HepG2 (cell line): ENCODE data around the gene SYNC. TPM values are rescaled to one million over a fixed set of nuclear protein-coding genes. Genes with fewer than 3 reads are reported as not detected.

Experiments used
- AKAP8 ChIP-seq: sonication (generic); formaldehyde crosslinking; IDR thresholded peaks from 2 replicates; pipeline ENCODE4 v1.5.1; 2020; ENCODE audit warnings: mild to moderate bottlenecking, missing genetic modification reagents
- LCORL ChIP-seq, 2 experiments: fragments of 450-650 bp in 1 of 2; sonication (generic) in 1 of 2; formaldehyde crosslinking in 1 of 2; IDR thresholded peaks; 2 replicates each; pipeline versions ENCODE4 v1.5.0 to v1.6.1; 2017 to 2020; ENCODE audit warnings: antibody characterized with exemption in 1 of 2, missing genetic modification reagents in 1 of 2
- RCOR2 ChIP-seq: IDR thresholded peaks from 2 replicates; pipeline ENCODE4 v1.6.1; 2016; ENCODE audit warnings: missing biosample characterization, missing genetic modification reagents
- REL ChIP-seq: sonication (generic); formaldehyde crosslinking; conservative IDR thresholded peaks from 2 replicates; pipeline ENCODE4 v1.8.0; 2022; ENCODE audit warnings: mild to moderate bottlenecking, missing genetic modification reagents, moderate library complexity
- SP1 ChIP-seq, 2 experiments: fragments of 450-650 bp in 1 of 2; sonication (generic) in 1 of 2; formaldehyde crosslinking in 1 of 2; IDR thresholded peaks; 2 replicates each; pipeline versions ENCODE4 v1.4.0 to v1.6.1; 2016 to 2020; ENCODE audit warnings: missing genetic modification reagents in 1 of 2
- TOE1 ChIP-seq: sonication (generic); formaldehyde crosslinking; IDR thresholded peaks from 2 replicates; pipeline ENCODE4 v1.4.0; 2020; ENCODE audit warnings: mild to moderate bottlenecking, missing genetic modification reagents
- ZFP91 ChIP-seq: sonication (generic); formaldehyde crosslinking; IDR thresholded peaks from 2 replicates; pipeline ENCODE4 v1.9.0; 2022; ENCODE audit warnings: missing genetic modification reagents, mild to moderate bottlenecking, borderline replicate concordance
- ZNF646 ChIP-seq: sonication (generic); formaldehyde crosslinking; IDR thresholded peaks from 2 replicates; pipeline ENCODE4 v1.9.0; 2021; ENCODE audit warnings: mild to moderate bottlenecking, missing genetic modification reagents
- ZXDC ChIP-seq: sonication (generic); formaldehyde crosslinking; IDR thresholded peaks from 2 replicates; pipeline ENCODE4 v1.5.0; 2020; ENCODE audit warnings: mild to moderate bottlenecking, missing genetic modification reagents
- polyA plus RNA-seq, 8 experiments: library from polyadenylated mRNA; depleted of rRNA in 3 of 8; stranded (reverse) in 7 of 8; unstranded in 1 of 8; fragments of >200 nt; fragmentation: Illumina TruSeq in 4 of 8; extraction: Trizol in 4 of 8; gene quantifications; 2 replicates each; pipeline versions ENCODE4 v1.2.1 to v1.2.3, GENCODE V29; 2011 to 2016; ENCODE audit warnings: low read depth in 4 of 8, missing spikeins in 1 of 8, mixed read lengths in 1 of 8; ENCODE audit not compliant: insufficient read depth in 1 of 8
- total RNA-seq, 5 experiments: library from RNA; depleted of rRNA; stranded (reverse); fragments of >200 nt; fragmentation: Illumina TruSeq; extraction: Trizol; gene quantifications; 2 replicates each; pipeline ENCODE4 v1.2.3, GENCODE V29; 2016; ENCODE audit warnings: low read depth in 1 of 5
- TF ChIP-seq, protein P1 (sequence below): sonication (generic); formaldehyde crosslinking; IDR thresholded peaks from 2 replicates; pipeline ENCODE4; 2020; ENCODE audit warnings: missing genetic modification reagents, mild to moderate bottlenecking, borderline replicate concordance
- TF ChIP-seq, protein P2 (sequence below): sonication (generic); formaldehyde crosslinking; conservative IDR thresholded peaks from 2 replicates; pipeline ENCODE4 v1.4.0; 2020; ENCODE audit warnings: missing genetic modification reagents

Gene SYNC
- total and polyA plus RNA-seq, 2 of the 13 experiments (the other 11 are each of a cell fraction or from before 2014, with no cell fraction given) = 2.4 to 5.4 TPM

DNA sequence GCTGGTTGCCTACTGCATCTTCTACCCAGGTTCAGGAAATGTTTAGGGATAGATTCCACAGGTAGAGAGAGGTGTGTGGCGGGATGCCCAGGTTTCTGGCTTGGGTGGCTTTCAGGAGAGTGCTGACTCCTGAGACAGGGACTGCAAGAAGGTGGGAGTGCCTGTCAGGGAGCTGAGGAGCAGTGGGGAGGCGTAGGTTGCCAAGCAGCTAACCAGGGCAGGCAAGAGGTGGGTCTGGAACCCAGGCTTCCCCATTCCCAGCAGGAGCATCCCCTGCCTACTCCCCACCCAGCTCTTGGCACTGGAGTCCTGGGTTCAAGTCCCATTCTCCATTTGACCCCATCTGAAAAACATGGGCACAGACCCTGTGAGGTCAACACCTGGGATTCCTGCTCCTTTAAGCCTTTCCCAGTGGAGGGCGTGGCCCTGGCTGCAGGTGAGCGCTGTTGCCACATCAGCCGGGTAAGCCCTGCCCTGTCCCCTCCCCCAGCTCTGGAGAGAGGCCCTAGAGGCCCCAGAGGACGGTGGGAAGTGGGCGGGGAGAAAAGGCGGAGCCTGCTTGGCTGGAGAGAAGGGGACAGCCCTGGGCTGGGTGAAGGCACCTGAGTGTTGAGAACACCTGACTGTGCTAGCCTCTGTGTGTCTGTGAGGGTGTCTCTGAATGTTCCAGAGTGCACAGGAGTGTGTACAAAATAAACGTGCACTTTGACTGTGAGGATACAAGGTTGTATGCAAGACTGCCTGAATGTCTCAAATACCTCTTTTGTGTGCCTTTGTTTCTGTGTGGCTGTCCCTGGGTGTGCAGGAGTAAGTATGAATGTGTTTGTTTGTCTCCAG, 14.0 kb upstream of the SYNC start (continued):
- TF ChIP-seq SP1 (IDR thresholded peaks at IDR 0.05) (no peak), SP1 (CRISPR knock-in tag; IDR thresholded peaks at IDR 0.05) (peak; percentile 88), TOE1 (0 out of 2 replicates have a peak, but pooled peaks have one; percentile 28), LCORL (IDR thresholded peaks at IDR 0.05) (no peak), LCORL (CRISPR knock-in tag; IDR thresholded peaks at IDR 0.05) (0 out of 2 replicates have a peak, but pooled peaks have one; percentile 43), ZNF646 (CRISPR knock-in tag) (peak; percentile 87; the same call in 1 of the 2 replicates), REL (CRISPR knock-in tag) (no peak), ZXDC (CRISPR knock-in tag) (no peak), ZFP91 (CRISPR knock-in tag) (peak; percentile 99), RCOR2 (CRISPR knock-in tag) (peak; percentile 77), AKAP8 (no peak)
- TF ChIP-seq, protein P1, sequence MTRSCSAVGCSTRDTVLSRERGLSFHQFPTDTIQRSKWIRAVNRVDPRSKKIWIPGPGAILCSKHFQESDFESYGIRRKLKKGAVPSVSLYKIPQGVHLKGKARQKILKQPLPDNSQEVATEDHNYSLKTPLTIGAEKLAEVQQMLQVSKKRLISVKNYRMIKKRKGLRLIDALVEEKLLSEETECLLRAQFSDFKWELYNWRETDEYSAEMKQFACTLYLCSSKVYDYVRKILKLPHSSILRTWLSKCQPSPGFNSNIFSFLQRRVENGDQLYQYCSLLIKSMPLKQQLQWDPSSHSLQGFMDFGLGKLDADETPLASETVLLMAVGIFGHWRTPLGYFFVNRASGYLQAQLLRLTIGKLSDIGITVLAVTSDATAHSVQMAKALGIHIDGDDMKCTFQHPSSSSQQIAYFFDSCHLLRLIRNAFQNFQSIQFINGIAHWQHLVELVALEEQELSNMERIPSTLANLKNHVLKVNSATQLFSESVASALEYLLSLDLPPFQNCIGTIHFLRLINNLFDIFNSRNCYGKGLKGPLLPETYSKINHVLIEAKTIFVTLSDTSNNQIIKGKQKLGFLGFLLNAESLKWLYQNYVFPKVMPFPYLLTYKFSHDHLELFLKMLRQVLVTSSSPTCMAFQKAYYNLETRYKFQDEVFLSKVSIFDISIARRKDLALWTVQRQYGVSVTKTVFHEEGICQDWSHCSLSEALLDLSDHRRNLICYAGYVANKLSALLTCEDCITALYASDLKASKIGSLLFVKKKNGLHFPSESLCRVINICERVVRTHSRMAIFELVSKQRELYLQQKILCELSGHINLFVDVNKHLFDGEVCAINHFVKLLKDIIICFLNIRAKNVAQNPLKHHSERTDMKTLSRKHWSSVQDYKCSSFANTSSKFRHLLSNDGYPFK = peak; percentile 47; the same call in 1 of the 2 replicates
- TF ChIP-seq, protein P2, sequence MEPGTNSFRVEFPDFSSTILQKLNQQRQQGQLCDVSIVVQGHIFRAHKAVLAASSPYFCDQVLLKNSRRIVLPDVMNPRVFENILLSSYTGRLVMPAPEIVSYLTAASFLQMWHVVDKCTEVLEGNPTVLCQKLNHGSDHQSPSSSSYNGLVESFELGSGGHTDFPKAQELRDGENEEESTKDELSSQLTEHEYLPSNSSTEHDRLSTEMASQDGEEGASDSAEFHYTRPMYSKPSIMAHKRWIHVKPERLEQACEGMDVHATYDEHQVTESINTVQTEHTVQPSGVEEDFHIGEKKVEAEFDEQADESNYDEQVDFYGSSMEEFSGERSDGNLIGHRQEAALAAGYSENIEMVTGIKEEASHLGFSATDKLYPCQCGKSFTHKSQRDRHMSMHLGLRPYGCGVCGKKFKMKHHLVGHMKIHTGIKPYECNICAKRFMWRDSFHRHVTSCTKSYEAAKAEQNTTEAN (CRISPR knock-in tag) = peak; percentile 68; the same call in 1 of the 2 replicates
